GM18861 (cell line): ENCODE measurements around the gene TMEM72.

Experiments
- ATAC-seq: cut with Tn5 transposase; IDR thresholded peaks from one replicate; pipeline ENCODE4 v1.9.1; 2021; ENCODE audit not compliant: unreplicated experiment

Gene TMEM72

GRCh38 chr10:44954042-44954441, 42.9 kb downstream of the TMEM72 start:
- ATAC-seq, result no peak

GRCh38 chr10:44954962-44955361, 43.8 kb downstream of the TMEM72 start:
- no peak for ATAC-seq

GRCh38 chr10:44955413-44956070, 44.4 kb downstream of the TMEM72 start:
- no peak for ATAC-seq

GRCh38 chr10:44956226-44956625, 45.1 kb downstream of the TMEM72 start:
- ATAC-seq, result no peak

GRCh38 chr10:44956717-44957706, 45.9 kb downstream of the TMEM72 start:
- ATAC-seq, result no peak

GRCh38 chr10:44958196-44958897, 47.2 kb downstream of the TMEM72 start:
- no peak for ATAC-seq

- ATAC-seq, result no peak
Measured at GRCh38 chr10:44958898-44959246, 47.7 kb downstream of the TMEM72 start.

- ATAC-seq, result peak; percentile 81
Measured at GRCh38 chr10:44959247-44960087, 48.3 kb downstream of the TMEM72 start, which contains the start of gene RASSF4. Gene RASSF4 (plus strand): TSS chr10:44959802. CDS start chr10:44970203, 10,401 bp downstream.

GRCh38 chr10:44960088-44960460, 48.9 kb downstream of the TMEM72 start:
- no peak for ATAC-seq

GRCh38 chr10:44960482-44961229, 49.5 kb downstream of the TMEM72 start:
- no peak for ATAC-seq

GRCh38 chr10:44961230-44961571, 50.1 kb downstream of the TMEM72 start:
- no peak for ATAC-seq

- no peak for ATAC-seq
Measured at GRCh38 chr10:44961931-44962750, 51.0 kb downstream of the TMEM72 start.

- no peak for ATAC-seq
Measured at GRCh38 chr10:44962870-44963738, 52.0 kb downstream of the TMEM72 start.

- ATAC-seq, result peak; percentile 31
Measured at GRCh38 chr10:44963772-44964633, 52.9 kb downstream of the TMEM72 start.

- ATAC-seq, result no peak
Measured at GRCh38 chr10:44965104-44965503, 54.0 kb downstream of the TMEM72 start.

GRCh38 chr10:44965651-44966097, 54.5 kb downstream of the TMEM72 start:
- ATAC-seq, result peak; percentile 24

GRCh38 chr10:44966129-44966815, 55.1 kb downstream of the TMEM72 start:
- peak; percentile 24 for ATAC-seq
